Measurements from ENCODE around the gene XKRX. TPM values are rescaled to one million over a fixed set of nuclear protein-coding genes. Genes with fewer than 3 reads are reported as not detected.

Gene XKRX
- polyA plus RNA-seq, 1 experiment = not detected

DNA sequence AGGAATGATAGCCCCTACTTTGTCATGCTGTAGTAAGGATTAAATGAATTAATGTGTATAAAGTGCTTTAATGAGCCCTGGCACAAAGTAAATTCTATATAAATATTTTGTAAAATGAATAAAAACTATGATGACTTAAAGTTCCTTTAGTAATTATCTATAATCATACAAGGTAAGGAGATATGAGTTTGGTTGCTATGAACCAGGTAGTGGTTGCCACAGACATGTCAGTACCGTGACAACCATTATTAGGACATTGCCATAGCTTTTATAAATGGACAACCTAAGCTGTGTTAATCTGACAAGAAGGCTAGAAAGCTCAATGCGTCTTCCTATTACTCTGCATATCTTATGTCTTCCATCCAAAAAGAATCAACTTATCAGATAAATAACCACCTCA is 40.7 kb upstream of the XKRX start, which contains the start of gene ARL13A:
Gene ARL13A (plus strand): TSS at position 301 of the 400 bp plus-strand sequence. CDS start 3,982 bp downstream, outside the sequence.
- no peak for DNase-seq (ENCODE audit: low read depth)
- ChIA-PET CTCF (no interaction called here), POLR2A (no interaction called here)
- TF ChIP-seq, protein P1, sequence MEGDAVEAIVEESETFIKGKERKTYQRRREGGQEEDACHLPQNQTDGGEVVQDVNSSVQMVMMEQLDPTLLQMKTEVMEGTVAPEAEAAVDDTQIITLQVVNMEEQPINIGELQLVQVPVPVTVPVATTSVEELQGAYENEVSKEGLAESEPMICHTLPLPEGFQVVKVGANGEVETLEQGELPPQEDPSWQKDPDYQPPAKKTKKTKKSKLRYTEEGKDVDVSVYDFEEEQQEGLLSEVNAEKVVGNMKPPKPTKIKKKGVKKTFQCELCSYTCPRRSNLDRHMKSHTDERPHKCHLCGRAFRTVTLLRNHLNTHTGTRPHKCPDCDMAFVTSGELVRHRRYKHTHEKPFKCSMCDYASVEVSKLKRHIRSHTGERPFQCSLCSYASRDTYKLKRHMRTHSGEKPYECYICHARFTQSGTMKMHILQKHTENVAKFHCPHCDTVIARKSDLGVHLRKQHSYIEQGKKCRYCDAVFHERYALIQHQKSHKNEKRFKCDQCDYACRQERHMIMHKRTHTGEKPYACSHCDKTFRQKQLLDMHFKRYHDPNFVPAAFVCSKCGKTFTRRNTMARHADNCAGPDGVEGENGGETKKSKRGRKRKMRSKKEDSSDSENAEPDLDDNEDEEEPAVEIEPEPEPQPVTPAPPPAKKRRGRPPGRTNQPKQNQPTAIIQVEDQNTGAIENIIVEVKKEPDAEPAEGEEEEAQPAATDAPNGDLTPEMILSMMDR (IDR thresholded peaks at IDR 0.05; ENCODE audit: insufficient read depth, low read depth, low read length) = no peak
- Histone ChIP-seq H3K27me3 (ENCODE audit: control insufficient read depth, insufficient read depth, low read length) (no peaks in the 10 kb centered on the region), H3K4me3 (ENCODE audit: low read depth, low read length) (no peak within 1 kb of the TSS), H3K36me3 (ENCODE audit: control insufficient read depth, insufficient read depth, low read length) (no peaks in the 10 kb centered on the region)

DNA sequence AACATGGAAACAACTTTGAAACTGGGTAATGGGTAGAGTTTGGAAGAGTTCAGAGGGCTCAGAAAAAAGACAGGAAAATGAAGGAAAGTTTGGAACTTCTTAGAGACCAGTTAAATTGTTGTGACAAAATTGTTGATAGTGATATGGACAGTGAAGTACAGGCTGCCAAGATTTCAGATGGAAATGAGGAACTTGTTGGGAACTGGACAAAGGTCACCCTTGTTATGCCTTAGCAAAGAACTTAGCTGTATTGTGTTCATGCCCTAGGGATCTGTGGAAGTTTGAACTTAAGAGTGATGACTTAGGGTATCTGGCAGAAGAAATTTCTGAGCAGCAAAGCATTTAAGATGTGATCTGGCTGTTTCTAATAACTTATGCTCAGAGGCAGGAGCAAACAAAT is 35.6 kb upstream of the XKRX start:
- no peak for DNase-seq (ENCODE audit: low read depth)
- TF ChIP-seq, protein P1 (IDR thresholded peaks at IDR 0.05; ENCODE audit: insufficient read depth, low read depth, low read length) = no peak
- CTCF ChIA-PET = interaction anchor here (0.8 kb wide), 1 partner anchor 42 kb away, joined by 3 read pairs; no protein-coding TSS in a partner anchor
- POLR2A ChIA-PET = no interaction called here
- H3K27me3 ChIP-seq (ENCODE audit: control insufficient read depth, insufficient read depth, low read length) = no peaks in the 10 kb centered on the region
- no peak overlapping the region for H3K4me3 ChIP-seq (ENCODE audit: low read depth, low read length)
- no peaks in the 10 kb centered on the region for H3K36me3 ChIP-seq (ENCODE audit: control insufficient read depth, insufficient read depth, low read length)

DNA sequence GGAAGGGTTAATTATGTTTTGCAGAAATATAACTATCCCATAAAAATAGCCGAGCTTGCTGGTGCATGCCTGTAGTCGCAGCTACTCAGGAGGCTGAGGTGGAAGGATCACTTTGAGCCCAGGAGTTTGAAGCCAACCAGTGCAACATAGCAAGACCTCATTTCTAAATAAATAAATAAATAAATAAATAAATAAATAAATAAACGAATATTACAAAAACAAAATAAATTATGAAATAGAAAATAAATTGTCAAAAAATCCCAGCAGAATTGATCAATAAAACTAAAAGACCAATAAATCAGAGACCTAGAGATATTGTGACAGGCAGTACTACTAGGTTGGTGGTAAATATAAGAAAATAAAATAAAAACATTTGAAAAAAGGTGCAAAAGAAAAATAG is 34.1 kb upstream of the XKRX start:
- Histone ChIP-seq H3K27me3 (ENCODE audit: control insufficient read depth, insufficient read depth, low read length) (no peaks in the 10 kb centered on the region), H3K4me3 (ENCODE audit: low read depth, low read length) (no peak overlapping the region), H3K36me3 (ENCODE audit: control insufficient read depth, insufficient read depth, low read length) (no peaks in the 10 kb centered on the region)
- ChIA-PET CTCF (no interaction called here), POLR2A (no interaction called here)
- TF ChIP-seq, protein P1 (IDR thresholded peaks at IDR 0.05; ENCODE audit: insufficient read depth, low read depth, low read length) = no peak
- DNase-seq (ENCODE audit: low read depth) = no peak

DNA sequence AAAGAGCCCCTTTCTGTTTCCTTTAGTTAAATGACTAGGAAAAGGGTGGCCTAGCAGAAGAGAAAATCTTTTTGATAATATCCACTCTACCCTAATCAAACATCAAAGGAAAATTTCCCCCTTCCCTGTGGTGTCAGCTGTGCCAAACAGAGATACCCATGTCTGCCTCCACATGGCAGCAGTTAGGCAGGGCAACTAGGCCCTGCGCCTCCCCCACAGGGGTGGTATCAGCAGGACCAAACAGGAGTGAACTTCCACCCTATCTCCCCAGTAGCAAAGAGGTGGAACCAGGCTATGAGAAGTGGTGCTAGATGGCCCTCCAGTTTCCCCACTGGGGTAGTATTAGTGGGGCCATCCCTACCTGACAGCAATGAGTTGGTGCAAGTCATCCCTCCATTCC is 19.8 kb upstream of the XKRX start:
- no peak for DNase-seq (ENCODE audit: low read depth)
- H3K27me3 ChIP-seq (ENCODE audit: control insufficient read depth, insufficient read depth, low read length) = no peaks in the 10 kb centered on the region
- TF ChIP-seq, protein P1 (IDR thresholded peaks at IDR 0.05; ENCODE audit: insufficient read depth, low read depth, low read length) = no peak
- ChIA-PET POLR2A (no interaction called here), CTCF (no interaction called here)
- H3K4me3 ChIP-seq (ENCODE audit: low read depth, low read length) = no peak overlapping the region
- no peaks in the 10 kb centered on the region for H3K36me3 ChIP-seq (ENCODE audit: control insufficient read depth, insufficient read depth, low read length)

DNA sequence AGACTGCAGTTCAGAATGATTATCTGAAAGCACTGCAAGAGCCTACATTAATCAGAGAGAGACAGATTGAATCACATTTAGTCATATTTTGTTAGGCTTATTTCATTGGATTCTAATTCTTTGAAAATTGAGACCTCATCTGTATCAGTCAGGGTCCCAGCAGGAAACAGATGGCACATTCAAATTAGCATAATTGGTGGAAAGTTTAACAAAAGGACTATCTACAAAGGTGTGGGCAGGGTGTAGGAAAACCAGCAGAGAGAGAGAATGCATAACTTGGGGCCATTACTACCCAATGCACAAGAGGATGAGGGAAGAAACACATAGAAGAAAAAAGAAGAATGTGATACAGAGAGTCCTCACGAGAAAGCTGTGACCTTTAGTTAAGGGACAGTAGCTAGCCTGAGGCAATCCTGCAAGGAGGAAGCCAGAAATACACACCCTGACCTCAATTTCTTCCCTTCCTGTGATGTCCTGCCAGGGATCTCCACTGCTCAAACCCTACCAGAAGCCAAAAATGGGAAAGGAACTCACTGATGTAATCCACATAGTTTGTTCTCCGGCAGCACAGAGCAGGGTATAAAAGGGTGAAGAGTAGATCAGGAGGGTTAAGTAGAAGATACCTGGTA is 17.7 kb upstream of the XKRX start:
- POLR2A ChIA-PET = no interaction called here
- Histone ChIP-seq H3K4me3 (ENCODE audit: low read depth, low read length) (no peak overlapping the region), H3K27me3 (ENCODE audit: control insufficient read depth, insufficient read depth, low read length) (no peaks in the 10 kb centered on the region), H3K36me3 (ENCODE audit: control insufficient read depth, insufficient read depth, low read length) (no peaks in the 10 kb centered on the region)
- peak; percentile 9 for DNase-seq (ENCODE audit: low read depth)
- CTCF ChIA-PET = no interaction called here
- TF ChIP-seq, protein P1 (IDR thresholded peaks at IDR 0.05; ENCODE audit: insufficient read depth, low read depth, low read length) = no peak
